Prostate gland (tissue), 2 donors: ENCODE results near the gene IRX5.

ENCODE experiments used
- POLR2A ChIP-seq: fragments of 450-650 bp; IDR thresholded peaks from one replicate; pipeline ENCODE4 v1.6.1; 2016; ENCODE audit warnings: antibody characterized with exemption, mild to moderate bottlenecking
- POLR2AphosphoS5 ChIP-seq: sonication (generic); formaldehyde crosslinking; IDR thresholded peaks from one replicate; pipeline ENCODE4 v1.6.1; 2017; ENCODE audit warnings: antibody characterized with exemption
- TF ChIP-seq, protein P1 (sequence below), 4 experiments: fragments of 200-600 bp in 2 of 4; fragments of 450-650 bp in 2 of 4; sonication (generic) in 2 of 4; IDR thresholded peaks; 1 replicate in 3 of 4; 2 replicates in 1 of 4; pipeline ENCODE4 v1.5.1; 2016 to 2019; ENCODE audit warnings: antibody characterized with exemption in 4 of 4, mild to moderate bottlenecking in 2 of 4, moderate library complexity in 2 of 4

- TF ChIP-seq, protein P1, sequence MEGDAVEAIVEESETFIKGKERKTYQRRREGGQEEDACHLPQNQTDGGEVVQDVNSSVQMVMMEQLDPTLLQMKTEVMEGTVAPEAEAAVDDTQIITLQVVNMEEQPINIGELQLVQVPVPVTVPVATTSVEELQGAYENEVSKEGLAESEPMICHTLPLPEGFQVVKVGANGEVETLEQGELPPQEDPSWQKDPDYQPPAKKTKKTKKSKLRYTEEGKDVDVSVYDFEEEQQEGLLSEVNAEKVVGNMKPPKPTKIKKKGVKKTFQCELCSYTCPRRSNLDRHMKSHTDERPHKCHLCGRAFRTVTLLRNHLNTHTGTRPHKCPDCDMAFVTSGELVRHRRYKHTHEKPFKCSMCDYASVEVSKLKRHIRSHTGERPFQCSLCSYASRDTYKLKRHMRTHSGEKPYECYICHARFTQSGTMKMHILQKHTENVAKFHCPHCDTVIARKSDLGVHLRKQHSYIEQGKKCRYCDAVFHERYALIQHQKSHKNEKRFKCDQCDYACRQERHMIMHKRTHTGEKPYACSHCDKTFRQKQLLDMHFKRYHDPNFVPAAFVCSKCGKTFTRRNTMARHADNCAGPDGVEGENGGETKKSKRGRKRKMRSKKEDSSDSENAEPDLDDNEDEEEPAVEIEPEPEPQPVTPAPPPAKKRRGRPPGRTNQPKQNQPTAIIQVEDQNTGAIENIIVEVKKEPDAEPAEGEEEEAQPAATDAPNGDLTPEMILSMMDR (IDR thresholded peaks at IDR 0.05): no peak
- no peak for TF ChIP-seq POLR2AphosphoS5
- no peak for TF ChIP-seq POLR2A
Observed at GRCh38 chr16:54892981-54893380, 37.7 kb upstream of the IRX5 start.
